ENCODE results near the gene TEX2. TPM values are rescaled to one million over a fixed set of nuclear protein-coding genes. Genes with fewer than 3 reads are reported as not detected.

The TEX2 gene, protein sequence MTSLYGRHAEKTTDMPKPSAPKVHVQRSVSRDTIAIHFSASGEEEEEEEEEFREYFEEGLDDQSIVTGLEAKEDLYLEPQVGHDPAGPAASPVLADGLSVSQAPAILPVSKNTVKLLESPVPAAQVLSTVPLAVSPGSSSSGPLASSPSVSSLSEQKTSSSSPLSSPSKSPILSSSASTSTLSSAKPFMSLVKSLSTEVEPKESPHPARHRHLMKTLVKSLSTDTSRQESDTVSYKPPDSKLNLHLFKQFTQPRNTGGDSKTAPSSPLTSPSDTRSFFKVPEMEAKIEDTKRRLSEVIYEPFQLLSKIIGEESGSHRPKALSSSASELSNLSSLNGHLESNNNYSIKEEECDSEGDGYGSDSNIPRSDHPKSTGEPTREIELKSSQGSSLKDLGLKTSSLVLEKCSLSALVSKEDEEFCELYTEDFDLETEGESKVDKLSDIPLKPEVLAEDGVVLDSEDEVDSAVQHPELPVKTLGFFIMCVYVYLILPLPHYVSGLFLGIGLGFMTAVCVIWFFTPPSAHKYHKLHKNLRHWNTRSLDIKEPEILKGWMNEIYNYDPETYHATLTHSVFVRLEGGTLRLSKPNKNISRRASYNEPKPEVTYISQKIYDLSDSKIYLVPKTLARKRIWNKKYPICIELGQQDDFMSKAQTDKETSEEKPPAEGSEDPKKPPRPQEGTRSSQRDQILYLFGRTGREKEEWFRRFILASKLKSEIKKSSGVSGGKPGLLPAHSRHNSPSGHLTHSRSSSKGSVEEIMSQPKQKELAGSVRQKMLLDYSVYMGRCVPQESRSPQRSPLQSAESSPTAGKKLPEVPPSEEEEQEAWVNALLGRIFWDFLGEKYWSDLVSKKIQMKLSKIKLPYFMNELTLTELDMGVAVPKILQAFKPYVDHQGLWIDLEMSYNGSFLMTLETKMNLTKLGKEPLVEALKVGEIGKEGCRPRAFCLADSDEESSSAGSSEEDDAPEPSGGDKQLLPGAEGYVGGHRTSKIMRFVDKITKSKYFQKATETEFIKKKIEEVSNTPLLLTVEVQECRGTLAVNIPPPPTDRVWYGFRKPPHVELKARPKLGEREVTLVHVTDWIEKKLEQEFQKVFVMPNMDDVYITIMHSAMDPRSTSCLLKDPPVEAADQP
- 28.4 and 35.1 TPM in 2 replicates for total RNA-seq (2014; rRNA removed)
- polyA plus RNA-seq (2012): 14.7 TPM

DNA sequence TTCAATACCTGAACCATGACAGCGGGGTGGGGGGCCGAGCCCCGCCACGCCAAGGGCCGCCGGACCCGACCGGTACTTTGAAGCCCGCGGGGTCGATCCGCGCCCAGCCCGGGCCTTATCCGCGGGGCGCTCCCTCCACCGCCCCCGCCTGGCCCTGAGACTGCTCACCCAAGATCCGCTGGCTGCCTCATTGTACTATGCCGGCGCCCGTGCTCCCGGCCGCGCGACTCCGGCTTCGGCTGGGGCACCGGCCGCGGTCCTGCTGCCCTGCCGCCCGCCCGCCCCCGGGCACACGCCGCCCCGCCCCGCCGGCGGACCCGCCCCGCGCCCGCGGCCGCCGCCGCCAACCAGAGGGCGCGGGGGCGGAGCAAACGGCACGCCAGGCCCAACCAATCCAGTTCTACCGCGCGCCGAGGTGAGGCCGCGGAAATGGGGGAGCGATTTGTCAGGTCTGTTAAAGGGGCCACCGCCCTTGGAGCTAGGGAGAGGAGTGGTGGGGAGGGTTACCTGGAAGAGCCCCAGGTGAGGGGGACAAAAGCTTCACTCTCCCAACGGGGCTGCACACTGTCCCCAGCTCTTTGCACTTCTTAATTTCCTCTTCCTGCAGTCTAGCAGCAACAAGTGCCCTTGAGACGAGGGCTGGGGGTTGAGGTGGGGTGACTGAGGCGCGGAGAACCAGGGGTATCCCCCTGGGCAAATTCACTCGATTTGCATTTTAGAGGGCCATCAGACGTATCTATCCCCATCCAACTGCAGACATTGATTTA lies at the start of gene TEX2:
Gene TEX2 (minus strand): TSS at position 261 of the 767 bp plus-strand sequence. CDS start 49,043 bp downstream, outside the sequence.
- DNase-seq (ENCODE audit: low read depth): peak; percentile 84

DNA sequence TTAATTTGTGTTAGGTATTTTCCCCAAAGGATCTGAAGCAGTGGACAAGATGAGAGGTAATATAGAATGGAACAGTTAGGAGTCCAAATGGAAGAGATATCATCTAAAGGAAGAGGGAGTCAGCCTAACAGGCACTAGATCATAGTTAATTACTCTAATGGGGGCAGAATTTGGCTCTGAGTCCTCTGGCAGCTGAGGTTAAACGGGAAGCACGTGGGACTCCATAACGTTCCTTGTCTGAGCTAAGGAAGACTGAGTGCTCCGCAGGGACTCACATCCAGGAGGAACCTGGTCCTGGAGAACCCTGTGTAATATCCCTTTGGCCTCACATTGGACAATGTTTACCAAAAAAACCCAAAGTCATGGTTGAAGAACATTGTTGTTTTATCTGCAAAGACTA lies 46.6 kb upstream of the TEX2 start:
- DNase-seq (ENCODE audit: low read depth): no peak

DNA sequence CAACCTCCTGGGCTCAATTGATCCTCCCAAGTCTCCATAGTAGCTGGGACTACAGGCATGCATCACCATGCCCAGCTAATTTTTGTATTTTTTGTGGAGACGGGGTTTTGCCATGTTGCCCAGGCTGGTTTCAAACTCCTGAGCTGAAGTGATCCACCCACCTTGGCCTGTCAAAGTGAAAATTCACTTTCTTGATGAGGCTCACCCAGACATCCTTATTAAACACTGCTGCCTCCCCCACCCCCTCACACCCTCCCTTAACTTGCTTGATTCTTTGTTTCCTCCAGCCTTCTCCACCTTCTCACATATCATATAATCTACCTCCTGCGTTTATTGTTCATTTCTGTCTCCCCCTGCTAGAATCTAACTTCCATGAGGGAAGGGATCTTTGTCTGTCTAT lies 46.0 kb upstream of the TEX2 start:
- DNase-seq (ENCODE audit: low read depth): no peak

DNA sequence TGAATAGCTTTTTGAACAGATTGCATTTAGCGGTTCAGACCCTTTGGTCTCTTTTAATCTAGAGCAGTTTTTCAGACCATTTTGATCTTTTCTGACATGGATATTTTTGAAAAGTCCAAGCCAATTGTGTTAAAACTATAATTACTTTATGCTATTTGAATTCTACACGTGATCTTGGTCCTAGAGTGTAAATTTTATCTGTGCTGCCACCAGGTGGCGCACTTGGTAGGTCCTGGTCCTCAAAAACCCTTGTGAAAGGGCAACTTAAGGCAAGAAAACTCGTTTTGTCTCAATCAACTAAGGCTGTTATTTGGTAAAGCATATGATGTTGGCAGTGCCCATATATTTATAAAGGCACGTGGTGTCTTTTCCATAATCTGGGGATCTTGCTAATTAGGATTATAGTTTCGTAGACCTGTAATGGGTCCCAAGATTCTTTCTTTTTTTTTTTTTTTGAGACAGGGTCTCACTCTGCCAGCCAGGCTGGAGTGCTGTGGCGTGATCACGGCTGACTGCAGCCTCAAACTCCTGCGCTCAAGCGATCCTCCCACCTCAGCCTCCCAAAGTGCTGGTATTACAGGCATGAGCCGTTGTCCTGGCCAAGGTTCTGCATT lies 43.9 kb upstream of the TEX2 start:
- peak; percentile 67 for DNase-seq (ENCODE audit: low read depth)

DNA sequence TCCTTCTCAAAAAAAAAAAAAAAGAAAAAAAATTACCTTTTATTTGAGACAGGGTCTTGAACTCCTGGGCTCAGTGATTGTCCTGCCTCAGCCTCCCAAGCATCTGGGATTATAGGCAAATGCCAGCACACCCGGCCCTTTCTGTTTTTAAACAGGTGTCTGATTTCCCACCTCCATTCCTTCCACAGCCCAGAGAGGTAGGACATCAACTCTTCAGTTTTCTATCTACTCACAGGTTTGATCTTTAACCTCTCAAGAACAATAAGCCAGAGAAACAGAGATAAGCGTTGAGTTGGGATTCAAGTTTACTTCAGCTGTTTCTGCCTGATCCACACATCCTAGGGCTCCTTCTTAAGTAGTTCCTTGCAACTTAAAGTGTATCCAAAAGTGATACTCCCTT lies 41.5 kb upstream of the TEX2 start:
- DNase-seq (ENCODE audit: low read depth): no peak

DNA sequence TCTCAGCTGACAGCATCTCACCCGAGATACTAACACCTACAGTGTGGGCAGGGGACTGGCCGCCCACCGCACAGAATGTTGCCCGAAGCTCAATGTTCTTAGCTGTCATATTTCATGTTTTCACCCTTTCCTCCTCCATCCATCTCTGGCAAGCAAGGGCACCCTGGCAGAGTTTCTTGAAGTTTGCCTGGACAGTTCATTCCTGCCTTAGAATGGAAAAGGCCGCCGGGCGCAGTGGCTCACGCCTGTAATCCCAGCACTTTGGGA lies 37.6 kb upstream of the TEX2 start:
- DNase-seq (ENCODE audit: low read depth): no peak

DNA sequence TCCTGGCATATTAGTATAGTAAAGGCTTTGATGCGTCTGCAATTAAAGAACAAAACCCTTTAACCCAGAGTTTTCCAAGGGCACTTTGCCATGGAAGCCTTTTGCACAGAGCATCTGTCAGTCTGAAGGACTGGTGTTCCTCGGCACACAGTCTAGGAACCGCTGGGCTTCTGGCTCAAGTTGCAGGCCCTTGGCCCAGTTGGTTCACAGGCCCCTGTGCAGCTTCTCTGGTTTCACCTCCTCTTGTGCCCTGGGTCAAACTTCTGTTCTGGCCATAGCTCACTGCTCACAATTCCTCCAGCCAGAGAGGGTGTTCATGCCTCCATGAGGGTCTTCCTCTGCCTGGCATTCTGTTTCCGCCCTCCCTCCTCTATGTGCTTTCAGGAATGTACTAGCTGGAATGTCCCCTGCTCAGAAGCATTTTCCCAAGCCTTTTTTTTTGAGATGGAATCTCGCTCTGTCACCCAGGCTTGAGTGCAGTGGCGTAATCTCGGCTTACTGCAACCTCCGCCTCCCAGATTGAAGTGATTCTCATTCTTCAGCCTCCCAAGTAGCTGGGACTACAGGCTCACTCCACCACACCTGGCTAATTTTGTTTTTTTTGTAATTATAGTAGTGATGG lies 34.5 kb upstream of the TEX2 start:
- no peak for DNase-seq (ENCODE audit: low read depth)

DNA sequence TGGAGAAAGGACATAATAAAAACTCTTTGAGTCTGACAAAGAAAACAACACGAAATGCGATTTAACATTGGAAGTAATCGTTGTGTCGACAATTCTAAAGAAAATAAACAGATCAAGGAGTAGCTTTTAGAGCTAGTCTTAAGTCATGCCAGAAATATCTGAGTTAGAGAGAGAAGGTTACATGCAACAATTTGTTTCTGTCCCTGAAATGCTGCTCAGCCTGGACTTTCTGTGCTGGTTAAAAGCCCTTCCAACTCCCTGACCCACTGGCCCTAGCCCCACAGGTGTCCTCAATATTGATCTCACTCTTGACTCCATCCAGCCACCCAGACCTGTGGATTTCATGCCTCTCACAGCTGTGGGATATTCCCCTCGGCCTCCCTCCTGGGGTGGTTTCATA lies 33.2 kb upstream of the TEX2 start:
- no peak for DNase-seq (ENCODE audit: low read depth)

DNA sequence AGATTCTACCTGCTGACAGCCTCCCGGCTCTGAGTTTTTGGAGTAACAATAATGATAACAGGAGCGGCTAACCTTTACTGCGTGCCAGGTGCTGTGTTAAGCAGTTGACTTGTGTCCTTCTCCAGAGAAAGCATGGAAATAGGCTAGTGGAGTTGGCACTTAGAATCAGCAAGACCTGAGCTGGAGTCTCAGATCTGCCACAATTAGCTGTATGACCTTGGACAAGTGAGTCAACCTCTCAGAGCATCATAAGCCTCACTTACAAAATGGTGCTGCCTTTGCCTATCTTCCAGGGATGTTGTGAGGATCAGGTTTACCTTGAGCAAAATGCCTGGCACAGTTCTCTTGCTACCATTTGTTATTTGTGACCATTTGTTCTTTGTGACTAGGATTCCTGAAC lies 32.1 kb upstream of the TEX2 start:
- DNase-seq (ENCODE audit: low read depth): no peak

DNA sequence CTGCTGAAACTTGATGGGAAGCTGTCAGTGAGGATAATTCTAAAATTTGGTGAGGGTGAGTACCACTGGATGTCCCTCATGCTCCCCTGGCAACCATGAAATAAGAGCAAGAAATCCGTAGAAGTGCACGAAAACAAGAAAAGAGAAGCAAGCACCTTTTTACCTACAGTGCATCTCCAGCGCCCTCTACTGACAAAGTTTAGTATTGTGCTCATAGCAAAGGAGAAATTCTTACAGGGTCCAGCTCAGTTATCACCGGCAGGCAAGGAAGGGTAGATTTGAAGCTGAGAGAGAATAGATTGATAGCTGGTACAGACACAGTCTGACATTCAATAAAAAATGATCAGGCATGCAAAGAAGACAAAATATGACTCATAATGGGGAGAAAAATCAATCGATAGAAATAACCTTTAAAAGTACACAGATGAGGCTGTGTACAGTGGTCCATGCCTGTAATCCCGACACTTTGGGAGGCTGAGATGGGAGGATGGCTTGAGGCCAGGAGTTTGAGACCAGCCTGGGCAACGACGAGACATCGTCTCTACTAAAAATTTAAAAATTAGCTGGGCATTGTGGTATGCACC lies 28.3 kb upstream of the TEX2 start:
- peak; percentile 11 for DNase-seq (ENCODE audit: low read depth)

DNA sequence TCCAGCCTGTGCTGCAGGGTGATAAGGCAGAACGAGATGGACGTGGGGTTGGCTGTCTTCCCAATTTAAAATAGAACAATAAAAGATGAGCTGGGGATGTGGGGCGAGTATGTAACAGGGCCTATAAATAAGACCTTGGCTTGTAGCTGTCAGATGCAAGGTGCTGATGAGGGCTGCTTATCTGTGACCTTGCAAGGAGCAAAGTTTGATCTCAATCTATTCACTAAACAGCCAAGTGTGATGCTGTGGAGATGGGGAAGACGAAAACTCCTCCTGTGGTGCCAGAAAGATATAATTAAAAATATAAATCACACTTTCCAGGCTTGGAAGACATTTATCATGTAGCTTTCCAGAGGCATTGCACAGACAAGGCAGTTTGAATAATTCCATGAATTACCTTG lies 26.7 kb upstream of the TEX2 start:
- no peak for DNase-seq (ENCODE audit: low read depth)

DNA sequence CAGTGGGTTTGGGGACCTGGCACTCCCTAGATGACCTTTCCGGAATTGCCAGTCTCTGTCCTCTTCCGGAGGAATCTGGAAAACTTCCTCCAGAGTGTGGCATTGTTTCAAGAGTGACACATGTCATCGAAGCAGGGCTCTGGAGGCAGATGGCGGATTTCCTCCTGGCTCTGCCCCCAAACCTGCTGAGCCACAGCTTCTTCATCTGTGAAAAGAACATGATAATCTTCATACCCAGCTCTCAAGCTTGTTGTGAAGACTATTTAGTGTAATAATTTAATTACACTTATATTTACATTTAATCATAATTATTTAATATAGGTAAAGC lies 19.7 kb upstream of the TEX2 start:
- DNase-seq (ENCODE audit: low read depth): no peak

DNA sequence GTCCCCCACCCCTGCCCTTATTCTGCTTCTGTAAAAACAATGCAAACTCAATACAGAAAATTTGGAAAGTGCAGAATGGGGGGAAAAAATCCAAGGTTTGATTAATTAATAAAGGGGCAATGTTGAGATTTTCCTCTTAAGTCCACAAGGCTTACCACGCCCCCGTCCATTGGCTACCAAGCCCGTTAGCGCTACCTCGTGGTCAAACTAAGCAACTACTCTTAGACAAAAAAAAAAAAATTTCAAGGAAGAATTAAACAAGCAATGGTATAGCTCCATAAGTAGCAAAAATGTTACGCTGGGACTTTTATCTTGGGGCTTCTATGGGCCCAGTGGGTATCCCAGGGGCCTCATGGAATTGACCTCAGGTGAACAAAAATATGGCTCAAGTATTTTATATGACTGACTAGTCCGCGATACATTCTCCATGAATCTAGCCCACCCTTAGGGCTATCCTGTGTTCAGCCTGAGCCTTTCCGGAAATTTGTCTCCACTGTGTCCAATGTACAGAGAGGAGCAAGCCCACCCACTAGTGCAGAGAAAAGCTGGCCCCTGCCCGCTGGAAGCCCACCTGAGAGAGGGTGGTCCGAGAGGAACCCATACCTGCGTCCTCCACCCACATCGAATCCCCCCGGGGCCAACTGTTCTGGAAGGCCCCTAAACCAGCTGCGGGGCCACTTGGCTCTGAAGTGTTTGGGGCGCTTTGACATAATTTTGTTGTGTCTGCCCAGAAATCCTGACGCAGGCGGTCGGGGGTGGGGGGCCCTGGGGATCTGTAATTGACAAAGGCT lies 19.1 kb upstream of the TEX2 start:
- DNase-seq (ENCODE audit: low read depth): peak; percentile 67

DNA sequence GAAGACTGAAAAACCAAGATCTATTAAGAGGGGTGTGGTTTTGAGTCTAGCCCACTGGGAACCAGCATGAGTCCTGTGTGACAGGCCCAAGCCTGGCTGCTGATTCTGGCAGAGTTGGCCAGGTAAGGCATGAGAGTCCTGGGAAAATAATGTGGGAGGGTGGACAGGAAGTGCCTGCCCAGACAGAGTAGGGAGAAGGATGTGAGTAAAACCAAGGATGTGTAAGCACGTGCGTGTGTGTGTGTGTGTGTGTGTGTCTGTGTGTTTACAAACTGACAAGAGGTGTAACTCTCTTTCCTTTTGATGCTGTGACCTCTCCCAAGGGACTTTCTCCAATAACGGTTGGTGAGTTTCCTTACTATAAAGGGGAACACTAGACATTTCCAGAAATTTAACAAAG lies 15.6 kb upstream of the TEX2 start:
- DNase-seq (ENCODE audit: low read depth): peak; percentile 56

DNA sequence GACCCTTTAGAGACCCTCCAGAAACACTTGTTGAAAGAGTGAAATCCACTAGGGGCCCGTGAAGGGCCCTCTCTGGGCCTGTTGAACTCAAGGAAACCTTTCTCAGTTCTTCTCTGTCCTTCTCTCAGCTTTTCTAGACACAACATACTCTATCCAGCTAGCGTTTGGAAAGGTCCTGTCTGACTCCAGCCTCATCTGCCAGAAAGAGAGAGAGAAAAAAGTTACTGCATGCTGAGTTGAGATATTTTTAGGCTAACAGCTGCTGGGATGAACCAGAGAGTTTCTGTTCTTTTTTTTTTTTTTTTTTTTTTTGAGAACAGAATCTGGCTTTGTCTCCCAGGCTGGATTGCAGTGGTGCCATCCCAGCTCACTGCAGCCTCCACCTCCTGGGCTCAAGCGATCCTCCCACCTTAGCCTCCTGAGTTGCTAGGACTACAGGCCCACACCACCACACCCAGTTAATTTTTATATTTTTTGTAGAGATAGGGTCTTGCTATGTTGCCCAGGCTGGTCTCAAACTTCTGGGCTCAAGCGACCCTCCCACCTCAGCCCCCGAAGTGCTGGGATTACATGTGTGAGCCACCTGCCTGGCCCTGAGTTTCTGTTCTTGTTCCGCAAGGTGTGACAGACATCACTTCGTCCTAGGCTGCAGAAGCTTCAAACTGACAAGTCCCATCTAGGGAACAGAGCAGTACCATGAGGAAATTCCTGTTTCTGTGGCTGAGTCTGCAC lies 14.9 kb upstream of the TEX2 start:
- DNase-seq (ENCODE audit: low read depth): peak; percentile 76

DNA sequence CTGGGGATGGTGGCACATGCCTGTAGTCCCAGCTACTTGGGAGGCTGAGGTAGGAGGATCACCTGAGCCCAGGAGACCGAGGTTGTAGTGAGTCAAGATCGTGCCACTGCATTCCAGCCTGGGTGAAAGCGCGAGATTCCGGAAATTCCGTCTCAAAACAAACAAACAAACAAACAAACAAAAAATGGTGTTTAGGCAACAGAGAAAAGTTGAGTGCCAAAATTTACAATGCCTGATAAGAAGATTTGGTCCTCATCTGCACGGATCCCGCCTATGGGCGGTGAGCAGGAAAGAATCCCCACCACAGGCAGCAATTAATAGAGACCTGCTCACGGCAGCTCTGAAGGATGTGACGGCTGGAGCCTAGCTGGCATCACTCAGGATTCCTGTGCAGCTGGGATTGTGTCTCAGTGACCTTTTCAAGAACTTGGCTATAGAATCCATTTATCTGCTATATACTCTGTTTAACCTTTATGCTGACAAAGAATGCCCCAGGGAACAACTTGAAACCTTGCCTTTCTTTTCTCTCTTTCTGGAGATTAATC lies 14.0 kb upstream of the TEX2 start:
- DNase-seq (ENCODE audit: low read depth): no peak

DNA sequence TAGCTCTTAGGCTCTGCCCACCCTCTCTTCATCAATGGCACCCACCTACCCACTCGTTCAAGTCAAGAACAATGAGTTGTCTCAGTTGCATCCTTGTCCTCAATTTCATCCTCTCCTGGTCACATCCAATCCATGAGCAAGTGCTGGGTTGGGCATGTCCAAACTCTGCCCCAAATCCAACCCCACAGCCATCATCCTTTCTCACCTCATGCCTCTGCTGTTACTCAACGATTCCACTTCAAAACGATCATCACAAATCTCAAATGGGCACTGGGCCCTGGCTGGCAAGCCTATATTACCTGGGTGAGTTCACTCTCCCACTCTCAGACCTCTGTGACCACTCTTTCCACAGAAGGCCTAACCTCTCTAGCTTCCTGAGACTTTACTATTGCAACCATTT lies 12.0 kb upstream of the TEX2 start:
- no peak for DNase-seq (ENCODE audit: low read depth)

DNA sequence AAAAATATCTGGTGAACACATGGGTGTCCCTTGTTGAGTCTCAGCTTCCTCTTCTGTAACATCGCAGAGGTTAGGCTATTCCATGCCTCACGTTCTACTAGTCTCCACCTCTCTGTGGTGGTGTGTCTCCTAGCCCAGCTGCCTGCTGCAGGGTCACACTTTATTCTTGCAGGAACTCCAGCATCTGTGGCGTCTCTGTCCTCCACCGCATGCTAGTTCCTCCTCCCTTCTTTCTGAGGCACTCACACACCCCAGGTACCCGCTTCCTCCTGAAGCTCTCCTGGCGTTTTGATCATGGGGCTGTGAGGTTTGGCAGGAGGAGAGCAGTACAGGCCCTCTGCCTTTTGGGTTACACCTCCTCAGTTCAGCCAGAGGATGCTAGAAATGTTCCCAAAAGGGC lies 9.9 kb upstream of the TEX2 start:
- no peak for DNase-seq (ENCODE audit: low read depth)

DNA sequence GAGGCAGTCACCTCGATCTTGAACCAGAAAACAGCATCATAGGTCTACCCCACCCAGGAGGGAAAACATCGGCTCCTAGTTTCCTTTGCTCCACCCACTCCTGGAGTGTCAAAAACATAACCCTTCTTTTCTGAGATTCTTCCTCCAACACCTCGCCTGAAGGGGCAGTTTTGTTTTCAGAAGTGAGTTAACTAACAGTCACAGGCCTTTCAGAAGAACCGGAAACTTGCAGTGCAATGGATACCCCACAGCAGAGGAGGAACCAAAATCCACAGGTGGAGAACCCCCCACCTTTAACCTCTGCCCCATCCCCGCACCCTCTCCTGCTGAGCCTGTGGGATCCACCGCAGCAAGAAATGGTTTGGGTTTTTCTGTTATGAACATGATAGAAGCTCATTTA lies 7.8 kb upstream of the TEX2 start:
- DNase-seq (ENCODE audit: low read depth): no peak

Data from LHCN-M2 (cell line).